GM13977 (cell line): Measurements from ENCODE around the gene DACH2.

Experiments used
- DNase-seq: peaks from one replicate; pipeline ENCODE4 v3.0.0; 2012; ENCODE audit warnings: low spot score
- CTCF ChIP-seq: IDR thresholded peaks from 2 replicates; pipeline ENCODE4 v1.5.1; 2012; ENCODE audit warnings: mild to moderate bottlenecking, control low read depth; ENCODE audit not compliant: insufficient read depth; ENCODE audit errors: extremely low read depth, missing control alignments
- in situ Hi-C: fragments of 300-500 bp; cut with MboI; formaldehyde crosslinking; loops from one replicate; pipeline ENCODE4 v1.12.0; 2022; ENCODE audit warnings: low sequenced_read_pairs, low pct_unique_long_range_greater_than_20kb, mixed read lengths, inconsistent platforms; ENCODE audit not compliant: unreplicated experiment

The DACH2 gene

GRCh38 chrX:86604607-86605006 lies 456.4 kb downstream of the DACH2 start:
- no peak for DNase-seq
- in situ Hi-C loops: no loop called here
- TF ChIP-seq CTCF: no peak

- TF ChIP-seq CTCF: no peak
- in situ Hi-C loops: no loop called here
- DNase-seq: no peak
Observed at GRCh38 chrX:86696951-86697350, 548.7 kb downstream of the DACH2 start.

GRCh38 chrX:86711531-86712180 lies 563.4 kb downstream of the DACH2 start:
- no peak for TF ChIP-seq CTCF
- DNase-seq: no peak
- in situ Hi-C loops: no loop called here

- TF ChIP-seq CTCF: no peak
- in situ Hi-C loops: no loop called here
Observed at GRCh38 chrX:86714441-86714840, 566.2 kb downstream of the DACH2 start.

GRCh38 chrX:86724277-86724676 lies 576.0 kb downstream of the DACH2 start:
- in situ Hi-C loops: no loop called here
- no peak for TF ChIP-seq CTCF
- DNase-seq: no peak

More at GRCh38 chrX:86714441-86714840, 566.2 kb downstream of the DACH2 start:
- DNase-seq: no peak

GRCh38 chrX:86747091-86747490 lies 598.8 kb downstream of the DACH2 start:
- DNase-seq: no peak
- no peak for TF ChIP-seq CTCF
- in situ Hi-C loops: no loop called here
